Vagina (tissue), 2 donors: Measurements from ENCODE around the gene SIAE. TPM values are rescaled to one million over a fixed set of nuclear protein-coding genes. Genes with fewer than 3 reads are reported as not detected.

Experiments
- DNase-seq, 2 donors: peaks; one replicate each; pipeline ENCODE4 v3.0.0-alpha.2; 2017; ENCODE audit errors: extremely low spot score in 2 of 2
- H3K27ac ChIP-seq: fragments of 200-600 bp; sonication (generic); one replicate; pipeline ENCODE4 v1.5.1; 2019
- H3K27me3 ChIP-seq: fragments of 200-600 bp; sonication (generic); one replicate; pipeline ENCODE4 v1.5.1; 2019
- H3K36me3 ChIP-seq, 2 donors: fragments of 200-600 bp; sonication (generic); one replicate each; pipeline ENCODE4 v1.5.1; 2017 to 2019
- H3K4me1 ChIP-seq: fragments of 200-600 bp; sonication (generic); one replicate; pipeline ENCODE4 v1.5.1; 2019
- H3K4me3 ChIP-seq, 2 donors: fragments of 200-600 bp; sonication (generic); 1 replicate in 1 of 2; 2 replicates in 1 of 2; pipeline ENCODE4 v1.5.1; 2016 to 2019
- H3K9me3 ChIP-seq: fragments of 200-600 bp; sonication (generic); one replicate; pipeline ENCODE4 v1.5.1; 2019
- POLR2A ChIP-seq, 2 donors: fragments of 450-650 bp; IDR thresholded peaks; one replicate each; pipeline ENCODE4 v1.6.1; 2017; ENCODE audit warnings: antibody characterized with exemption in 2 of 2, mild to moderate bottlenecking in 2 of 2, moderate library complexity in 2 of 2
- POLR2AphosphoS5 ChIP-seq, 2 donors: sonication (generic); formaldehyde crosslinking; IDR thresholded peaks; one replicate each; pipeline ENCODE4 v1.9.0; 2017; ENCODE audit warnings: antibody characterized with exemption in 2 of 2, mild to moderate bottlenecking in 2 of 2, low read depth in 1 of 2; ENCODE audit not compliant: insufficient read depth in 1 of 2
- intact Hi-C: fragments of 100-400 bp; cut with DNase I; formaldehyde crosslinking; loops from one replicate; pipeline ENCODE4 v1.15.1; 2023
- total RNA-seq: library from RNA; depleted of rRNA; stranded (reverse); fragments of >200 nt; gene quantifications from one replicate; pipeline ENCODE4 v1.2.3, GENCODE V29; 2016
- TF ChIP-seq, protein P1 (sequence below), 3 experiments: fragments of 450-650 bp in 2 of 3; fragments of 200-600 bp in 1 of 3; sonication (generic) in 1 of 3; IDR thresholded peaks; one replicate each; pipeline ENCODE4 v1.5.1; 2017 to 2019; ENCODE audit warnings: antibody characterized with exemption in 3 of 3, mild to moderate bottlenecking in 2 of 3, moderate library complexity in 2 of 3

Gene SIAE
- total RNA-seq, 1 donor from 2014 or later: 10.6 TPM

DNA sequence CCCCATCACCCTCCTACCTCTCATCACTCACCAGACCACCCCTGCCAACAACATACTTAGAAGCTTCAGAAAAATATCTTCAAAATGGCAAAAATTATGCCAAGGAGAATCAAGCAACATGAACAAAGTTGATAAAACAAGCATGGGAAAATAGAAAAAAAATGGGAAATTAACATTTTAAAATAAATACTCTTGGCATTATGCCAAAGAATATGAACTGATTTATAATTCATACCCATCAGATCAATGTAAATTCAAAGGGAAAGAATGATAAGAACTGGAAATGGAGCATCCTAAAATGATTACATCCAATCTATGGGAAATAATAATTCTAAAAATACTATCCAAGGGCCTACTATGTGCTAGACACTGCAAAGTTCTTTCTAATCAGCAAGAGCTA, 12.0 kb downstream of the SIAE start:
- Histone ChIP-seq H3K4me3 (no peak overlapping the region), H3K27ac (no peak overlapping the region), H3K4me1 (no peaks in the 10 kb centered on the region), H3K9me3 (no peaks in the 10 kb centered on the region), H3K36me3 (no peaks in the 10 kb centered on the region), H3K27me3 (no peaks in the 10 kb centered on the region)
- TF ChIP-seq POLR2AphosphoS5 (IDR thresholded peaks at IDR 0.05; ENCODE audit: insufficient read depth in 1 of 2, low read depth in 1 of 2) (no peak), POLR2A (IDR thresholded peaks at IDR 0.05) (no peak)
- TF ChIP-seq, protein P1, sequence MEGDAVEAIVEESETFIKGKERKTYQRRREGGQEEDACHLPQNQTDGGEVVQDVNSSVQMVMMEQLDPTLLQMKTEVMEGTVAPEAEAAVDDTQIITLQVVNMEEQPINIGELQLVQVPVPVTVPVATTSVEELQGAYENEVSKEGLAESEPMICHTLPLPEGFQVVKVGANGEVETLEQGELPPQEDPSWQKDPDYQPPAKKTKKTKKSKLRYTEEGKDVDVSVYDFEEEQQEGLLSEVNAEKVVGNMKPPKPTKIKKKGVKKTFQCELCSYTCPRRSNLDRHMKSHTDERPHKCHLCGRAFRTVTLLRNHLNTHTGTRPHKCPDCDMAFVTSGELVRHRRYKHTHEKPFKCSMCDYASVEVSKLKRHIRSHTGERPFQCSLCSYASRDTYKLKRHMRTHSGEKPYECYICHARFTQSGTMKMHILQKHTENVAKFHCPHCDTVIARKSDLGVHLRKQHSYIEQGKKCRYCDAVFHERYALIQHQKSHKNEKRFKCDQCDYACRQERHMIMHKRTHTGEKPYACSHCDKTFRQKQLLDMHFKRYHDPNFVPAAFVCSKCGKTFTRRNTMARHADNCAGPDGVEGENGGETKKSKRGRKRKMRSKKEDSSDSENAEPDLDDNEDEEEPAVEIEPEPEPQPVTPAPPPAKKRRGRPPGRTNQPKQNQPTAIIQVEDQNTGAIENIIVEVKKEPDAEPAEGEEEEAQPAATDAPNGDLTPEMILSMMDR (IDR thresholded peaks at IDR 0.05): no peak
- DNase-seq: no peak
- intact Hi-C loops: no loop called here

DNA sequence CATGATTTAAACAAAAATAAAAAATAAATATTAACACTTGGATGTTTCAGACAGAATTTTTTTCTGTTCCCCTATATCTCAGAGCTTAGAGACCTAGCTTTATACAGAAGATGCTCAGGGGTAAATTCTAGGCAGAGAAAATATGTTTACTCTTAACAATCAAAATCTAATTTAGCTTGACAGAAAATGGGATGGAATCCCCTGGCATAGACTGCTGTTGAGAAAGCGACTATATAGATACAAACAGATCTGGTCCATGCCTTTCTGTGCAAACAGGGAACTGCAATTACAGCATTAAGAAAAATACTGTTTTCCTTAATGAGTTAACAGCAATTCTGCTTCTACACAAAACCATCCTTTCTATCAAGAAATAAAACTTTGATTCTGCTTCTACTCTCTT, 14.6 kb downstream of the SIAE start:
- TF ChIP-seq POLR2AphosphoS5 (IDR thresholded peaks at IDR 0.05; ENCODE audit: insufficient read depth in 1 of 2, low read depth in 1 of 2): no peak
- TF ChIP-seq, protein P1 (IDR thresholded peaks at IDR 0.05): no peak
- no peak for TF ChIP-seq POLR2A (IDR thresholded peaks at IDR 0.05)
- no peak overlapping the region for H3K27ac ChIP-seq
- no peaks in the 10 kb centered on the region for H3K9me3 ChIP-seq
- no peak for DNase-seq
- H3K4me3 ChIP-seq: no peak overlapping the region
- no peaks in the 10 kb centered on the region for H3K27me3 ChIP-seq
- intact Hi-C loops: no loop called here
- H3K36me3 ChIP-seq: no peaks in the 10 kb centered on the region
- H3K4me1 ChIP-seq: no peaks in the 10 kb centered on the region

DNA sequence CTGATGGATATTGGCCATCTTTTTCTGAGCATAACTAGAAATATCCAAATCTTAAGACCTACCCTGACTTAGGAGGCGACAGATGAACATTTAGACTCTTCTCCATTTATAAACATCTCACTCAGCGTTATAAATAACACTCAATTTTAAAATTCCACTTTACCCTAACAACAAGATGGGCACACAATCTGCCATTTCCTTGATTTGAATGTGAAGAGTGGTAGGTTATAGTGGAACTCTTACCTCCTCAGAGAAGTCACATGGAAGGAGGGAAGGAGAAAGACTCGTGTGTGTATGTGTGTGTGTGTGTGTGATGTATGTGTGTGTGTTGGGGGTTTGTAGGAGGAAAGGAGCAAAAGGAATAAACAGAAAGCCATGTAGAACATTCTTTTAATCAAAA, 15.0 kb downstream of the SIAE start:
- DNase-seq: no peak
- no peak overlapping the region for H3K4me3 ChIP-seq
- no peaks in the 10 kb centered on the region for H3K36me3 ChIP-seq
- H3K9me3 ChIP-seq: no peaks in the 10 kb centered on the region
- no peaks in the 10 kb centered on the region for H3K27me3 ChIP-seq
- TF ChIP-seq, protein P1 (IDR thresholded peaks at IDR 0.05): no peak
- no peak for TF ChIP-seq POLR2AphosphoS5 (IDR thresholded peaks at IDR 0.05; ENCODE audit: insufficient read depth in 1 of 2, low read depth in 1 of 2)
- no peak for TF ChIP-seq POLR2A (IDR thresholded peaks at IDR 0.05)
- no peaks in the 10 kb centered on the region for H3K4me1 ChIP-seq
- H3K27ac ChIP-seq: no peak overlapping the region
- intact Hi-C loops: no loop called here

DNA sequence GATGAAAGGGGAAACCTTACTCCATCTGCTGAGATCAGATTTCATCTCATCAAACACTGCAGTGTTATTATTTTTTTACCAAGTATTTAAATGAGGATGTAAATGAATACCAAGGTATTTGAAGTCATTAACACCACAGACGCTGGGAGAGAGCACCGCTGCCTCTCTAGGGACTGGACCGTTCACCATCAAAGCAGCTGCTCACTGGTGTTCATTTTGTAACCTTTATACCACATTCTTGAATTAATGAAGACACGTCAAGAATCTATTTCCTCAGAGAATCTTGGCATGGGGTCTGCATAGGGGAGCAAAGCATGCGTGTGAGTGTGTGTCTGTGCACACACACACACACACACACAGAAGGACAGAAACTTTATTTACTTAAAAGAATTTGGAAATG, 15.6 kb downstream of the SIAE start:
- Histone ChIP-seq H3K9me3 (no peaks in the 10 kb centered on the region), H3K4me3 (no peak overlapping the region), H3K27ac (no peak overlapping the region), H3K27me3 (no peaks in the 10 kb centered on the region), H3K4me1 (no peaks in the 10 kb centered on the region), H3K36me3 (no peaks in the 10 kb centered on the region)
- TF ChIP-seq, protein P1 (IDR thresholded peaks at IDR 0.05): no peak
- TF ChIP-seq POLR2A (IDR thresholded peaks at IDR 0.05) (no peak), POLR2AphosphoS5 (IDR thresholded peaks at IDR 0.05; ENCODE audit: insufficient read depth in 1 of 2, low read depth in 1 of 2) (no peak)
- intact Hi-C loops: no loop called here
- DNase-seq: no peak

DNA sequence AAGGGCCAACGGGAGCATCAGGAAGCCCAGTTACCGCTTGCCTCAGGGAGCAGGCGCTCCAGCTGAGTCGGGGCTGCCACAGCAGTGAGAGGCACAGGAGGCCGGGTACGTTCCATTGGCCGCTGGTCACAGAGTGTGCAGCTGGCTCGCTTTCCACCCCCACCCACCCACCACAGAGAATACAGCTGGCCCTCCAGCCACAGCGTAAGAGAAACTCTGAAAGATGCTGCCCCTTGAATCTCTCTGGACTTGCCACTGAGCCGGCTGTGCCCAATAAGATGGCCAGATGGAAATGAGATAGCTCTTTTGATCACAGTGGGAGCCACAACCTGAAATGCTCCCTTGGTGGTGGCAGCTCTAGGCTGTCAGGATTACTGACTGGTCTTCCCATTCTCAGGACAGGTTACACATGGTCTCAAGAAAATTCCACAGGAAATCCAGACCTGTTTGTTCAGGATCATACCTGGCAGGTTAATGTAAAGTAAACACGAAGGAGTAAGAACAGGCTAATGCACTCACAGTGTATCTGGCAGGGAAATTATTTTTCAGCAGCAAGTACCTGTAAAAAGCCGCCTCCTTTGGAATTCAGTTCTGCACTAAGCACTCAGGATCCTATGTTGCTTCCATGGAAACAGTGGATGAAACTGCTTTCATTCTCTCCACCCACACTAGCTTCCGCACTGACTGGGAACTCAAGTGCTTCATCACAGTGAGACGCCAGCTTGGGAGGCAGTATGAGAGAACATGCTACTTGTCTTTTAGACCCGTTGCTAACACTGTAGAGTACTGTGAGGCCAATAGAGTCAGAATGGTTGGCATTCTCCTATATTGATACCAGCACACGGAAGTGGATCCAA, 16.5 kb downstream of the SIAE start:
- H3K36me3 ChIP-seq: no peaks in the 10 kb centered on the region

More for the DNA sequence above, 16.5 kb downstream of the SIAE start:
- Histone ChIP-seq H3K27ac (no peak overlapping the region), H3K27me3 (no peaks in the 10 kb centered on the region), H3K4me3 (no peak overlapping the region), H3K9me3 (no peaks in the 10 kb centered on the region), H3K4me1 (no peaks in the 10 kb centered on the region)
- TF ChIP-seq POLR2A (IDR thresholded peaks at IDR 0.05): no peak
- TF ChIP-seq POLR2AphosphoS5 (IDR thresholded peaks at IDR 0.05; ENCODE audit: insufficient read depth in 1 of 2, low read depth in 1 of 2): no peak
- TF ChIP-seq, protein P1 (IDR thresholded peaks at IDR 0.05): no peak
- no peak for DNase-seq
- intact Hi-C loops: no loop called here
